Skeletal muscle satellite cell (primary cell): ENCODE measurements around the gene FOXL2NB.
"Not testable (repeated sequence)": the region's sequence is repeated elsewhere in the genome, so short reads cannot be mapped to it uniquely, and the experiment has no call there.

Source experiments
- H3K27me3 ChIP-seq: 2 replicates; pipeline ENCODE4 v1.7.0; 2013; ENCODE audit warnings: low read length; ENCODE audit not compliant: control insufficient read depth, insufficient read depth
- H3K36me3 ChIP-seq: 2 replicates; pipeline ENCODE4 v1.7.0; 2013; ENCODE audit warnings: mild to moderate bottlenecking, control low read depth, low read length; ENCODE audit not compliant: insufficient read depth
- H3K4me1 ChIP-seq: 2 replicates; pipeline ENCODE4 v1.7.0; 2013; ENCODE audit warnings: low read length; ENCODE audit not compliant: control insufficient read depth, insufficient read depth
- H3K4me2 ChIP-seq: 2 replicates; pipeline ENCODE4 v1.7.0; 2013; ENCODE audit warnings: mild to moderate bottlenecking, low read length
- H3K4me3 ChIP-seq: 2 replicates; pipeline ENCODE4 v1.7.0; 2013; ENCODE audit warnings: low read length
- H3K9ac ChIP-seq: 2 replicates; pipeline ENCODE4 v1.7.0; 2013; ENCODE audit warnings: mild to moderate bottlenecking, low read depth, low read length, moderate library complexity
- H3K9me3 ChIP-seq: replicated peaks from 2 replicates; pipeline ENCODE4 v1.7.0; 2013; ENCODE audit warnings: mild to moderate bottlenecking, control low read depth, low read length

Gene FOXL2NB

DNA sequence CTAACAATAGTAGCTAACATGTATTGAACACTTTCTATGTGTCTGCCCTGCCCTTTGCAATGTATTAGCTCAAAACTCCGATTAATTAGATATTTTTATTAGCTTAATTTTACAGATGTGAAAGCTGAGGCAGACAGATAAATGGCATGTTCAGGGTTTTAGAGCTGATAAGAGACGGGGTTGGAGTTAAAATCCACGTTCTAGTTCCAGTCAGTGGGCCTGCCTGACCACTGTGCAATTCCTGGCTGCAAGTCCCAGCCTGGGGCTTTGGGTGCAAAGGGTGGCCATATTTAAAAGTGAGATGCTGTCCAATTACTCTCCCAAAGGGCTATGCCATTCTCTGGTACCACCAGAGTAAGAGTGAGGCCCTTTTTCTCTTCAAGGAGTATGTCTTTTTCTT is 33.3 kb upstream of the FOXL2NB start:
- H3K36me3 ChIP-seq, result no peaks in the 10 kb centered on the region
- no peaks in the 10 kb centered on the region for H3K9me3 ChIP-seq
- H3K9ac ChIP-seq, result no peak overlapping the region
- H3K4me1 ChIP-seq, result peaks cover 8% of the 10 kb centered on the region
- no peak overlapping the region for H3K4me3 ChIP-seq
- no peaks in the 10 kb centered on the region for H3K27me3 ChIP-seq
- H3K4me2 ChIP-seq, result no peak overlapping the region

DNA sequence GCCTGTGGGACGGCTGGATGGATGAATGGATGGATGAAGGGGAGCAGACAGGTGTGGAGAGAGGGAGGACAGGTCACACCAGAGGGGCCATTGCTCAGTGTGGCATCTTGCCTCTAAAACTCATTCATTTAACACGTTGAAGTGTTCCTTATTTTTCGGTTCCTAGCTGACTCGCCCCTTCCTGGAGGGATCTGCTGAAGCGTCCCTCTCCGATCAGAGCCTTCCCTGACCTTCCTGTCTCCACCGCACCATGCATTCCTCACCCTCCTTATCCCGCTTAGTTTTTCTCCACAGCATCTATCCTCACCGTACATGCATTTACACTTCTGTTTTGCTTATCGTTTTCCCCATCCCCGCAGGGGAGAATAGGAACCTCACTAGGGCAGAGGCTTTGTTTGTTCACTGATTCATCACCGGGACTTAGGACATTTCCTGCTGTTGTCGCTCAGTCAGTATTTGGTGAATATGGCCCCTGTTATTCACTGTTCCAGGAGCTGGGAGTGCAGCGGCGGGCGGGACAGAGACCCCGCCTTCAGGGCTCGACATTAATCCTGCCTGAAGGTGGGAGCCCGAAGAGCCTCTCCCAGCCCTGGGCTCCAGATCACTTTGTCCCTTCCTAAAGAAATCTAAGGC is 32.0 kb upstream of the FOXL2NB start:
- Histone ChIP-seq H3K4me2 (peak overlapping the region; percentile 93), H3K4me3 (peak overlapping the region; percentile 94), H3K9me3 (no peaks in the 10 kb centered on the region), H3K27me3 (no peaks in the 10 kb centered on the region), H3K36me3 (no peaks in the 10 kb centered on the region), H3K4me1 (peaks cover 8% of the 10 kb centered on the region), H3K9ac (peak overlapping the region; percentile 92)

DNA sequence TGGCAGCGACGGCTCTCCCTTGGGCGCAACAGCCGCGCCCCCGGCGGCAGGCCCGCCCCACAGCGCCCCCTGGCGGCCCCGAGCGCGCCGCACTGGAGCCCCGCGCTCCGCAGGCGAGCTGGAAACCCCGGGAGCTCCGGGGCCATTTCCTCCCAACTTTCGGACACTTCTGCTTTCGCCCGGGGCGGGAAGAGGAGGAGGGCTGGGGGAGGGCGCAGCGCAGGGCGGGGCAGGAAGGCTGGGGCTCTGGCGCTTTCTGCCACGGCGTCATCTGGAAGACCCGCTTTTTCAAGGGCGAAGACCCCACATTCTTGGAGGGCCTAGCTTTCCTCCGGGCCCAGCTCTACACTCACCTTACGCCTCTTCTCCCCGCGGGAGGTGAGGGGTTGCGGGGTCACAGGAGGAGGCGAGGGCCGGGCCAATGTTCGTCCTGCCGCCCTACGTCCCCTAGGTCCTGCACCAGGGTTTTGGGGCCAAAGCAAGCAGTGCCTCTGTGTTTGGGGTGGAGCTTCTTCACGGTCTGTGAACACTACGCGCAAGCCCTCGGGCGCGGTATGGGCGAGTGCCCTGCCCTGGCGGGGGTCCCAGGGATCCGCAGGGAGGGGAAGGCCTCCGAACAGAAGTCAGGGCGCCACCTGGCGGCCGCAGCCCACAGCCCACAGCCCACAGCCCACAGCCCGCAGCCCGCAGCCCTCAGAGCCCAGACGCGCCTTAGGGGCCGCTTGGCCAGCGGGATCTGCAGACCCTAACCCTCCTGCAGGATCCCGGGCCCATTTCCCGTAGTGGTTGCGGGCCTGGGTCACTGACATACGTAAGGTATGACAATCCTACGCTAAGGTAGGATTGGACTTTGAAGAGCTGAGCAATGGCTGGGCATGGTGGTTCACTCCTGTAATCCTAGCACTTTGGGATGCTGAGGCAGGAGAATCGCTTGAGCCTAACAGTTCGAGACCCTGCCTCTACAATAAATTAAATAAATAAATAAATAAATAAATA is 31.2 kb upstream of the FOXL2NB start:
- peak overlapping the region; percentile 92 for H3K9ac ChIP-seq
- H3K36me3 ChIP-seq, result no peaks in the 10 kb centered on the region
- H3K9me3 ChIP-seq, result no peaks in the 10 kb centered on the region
- H3K4me1 ChIP-seq, result peaks cover 8% of the 10 kb centered on the region
- H3K4me2 ChIP-seq, result peak overlapping the region; percentile 93
- H3K4me3 ChIP-seq, result peak overlapping the region; percentile 94
- H3K27me3 ChIP-seq, result no peaks in the 10 kb centered on the region

DNA sequence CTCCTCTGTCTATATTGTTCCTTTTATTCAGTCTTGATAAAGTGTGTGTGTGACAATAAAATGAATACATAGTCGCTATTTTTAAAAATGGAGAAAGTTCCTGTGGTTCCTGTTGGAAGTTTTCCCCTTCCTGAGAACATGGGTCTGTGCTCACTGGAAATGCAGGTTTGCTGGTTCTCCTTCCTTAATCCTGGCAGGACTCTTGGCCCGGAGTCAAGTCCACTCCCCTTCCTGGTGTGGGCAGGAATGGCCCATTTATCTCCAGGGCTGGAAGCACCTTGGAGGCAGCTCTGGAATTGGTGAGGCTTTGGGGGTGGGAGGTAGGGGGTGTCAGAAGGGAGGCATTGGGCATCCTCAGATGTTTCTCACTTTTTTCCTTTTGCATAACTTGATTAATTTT is 30.2 kb upstream of the FOXL2NB start:
- Histone ChIP-seq H3K4me1 (peaks cover 14% of the 10 kb centered on the region), H3K9me3 (no peaks in the 10 kb centered on the region), H3K27me3 (no peaks in the 10 kb centered on the region), H3K4me3 (no peak overlapping the region), H3K4me2 (no peak overlapping the region), H3K36me3 (no peaks in the 10 kb centered on the region), H3K9ac (no peak overlapping the region)

DNA sequence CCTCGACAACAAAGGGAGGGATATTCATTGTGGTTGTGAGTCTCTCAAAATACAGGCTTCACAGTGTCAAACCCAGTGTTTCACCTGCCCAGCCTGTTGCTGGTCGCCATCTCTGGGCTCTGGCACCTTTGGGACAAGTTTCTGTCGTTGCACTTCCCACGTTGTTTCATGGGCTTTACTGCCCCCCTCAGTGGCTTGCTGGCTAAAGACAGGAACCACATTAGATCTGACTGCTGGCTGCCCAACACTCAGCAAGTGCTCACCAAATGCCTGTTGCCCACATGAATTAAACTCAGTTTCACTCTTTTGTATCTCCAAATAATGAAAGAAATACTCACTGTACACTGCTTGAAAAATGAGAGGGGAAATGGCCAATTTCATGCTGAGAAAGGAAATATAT is 27.7 kb upstream of the FOXL2NB start:
- Histone ChIP-seq H3K4me2 (no peak overlapping the region), H3K4me1 (peaks cover 24% of the 10 kb centered on the region), H3K9me3 (no peaks in the 10 kb centered on the region), H3K36me3 (no peaks in the 10 kb centered on the region), H3K4me3 (no peak overlapping the region), H3K9ac (no peak overlapping the region), H3K27me3 (no peaks in the 10 kb centered on the region)

DNA sequence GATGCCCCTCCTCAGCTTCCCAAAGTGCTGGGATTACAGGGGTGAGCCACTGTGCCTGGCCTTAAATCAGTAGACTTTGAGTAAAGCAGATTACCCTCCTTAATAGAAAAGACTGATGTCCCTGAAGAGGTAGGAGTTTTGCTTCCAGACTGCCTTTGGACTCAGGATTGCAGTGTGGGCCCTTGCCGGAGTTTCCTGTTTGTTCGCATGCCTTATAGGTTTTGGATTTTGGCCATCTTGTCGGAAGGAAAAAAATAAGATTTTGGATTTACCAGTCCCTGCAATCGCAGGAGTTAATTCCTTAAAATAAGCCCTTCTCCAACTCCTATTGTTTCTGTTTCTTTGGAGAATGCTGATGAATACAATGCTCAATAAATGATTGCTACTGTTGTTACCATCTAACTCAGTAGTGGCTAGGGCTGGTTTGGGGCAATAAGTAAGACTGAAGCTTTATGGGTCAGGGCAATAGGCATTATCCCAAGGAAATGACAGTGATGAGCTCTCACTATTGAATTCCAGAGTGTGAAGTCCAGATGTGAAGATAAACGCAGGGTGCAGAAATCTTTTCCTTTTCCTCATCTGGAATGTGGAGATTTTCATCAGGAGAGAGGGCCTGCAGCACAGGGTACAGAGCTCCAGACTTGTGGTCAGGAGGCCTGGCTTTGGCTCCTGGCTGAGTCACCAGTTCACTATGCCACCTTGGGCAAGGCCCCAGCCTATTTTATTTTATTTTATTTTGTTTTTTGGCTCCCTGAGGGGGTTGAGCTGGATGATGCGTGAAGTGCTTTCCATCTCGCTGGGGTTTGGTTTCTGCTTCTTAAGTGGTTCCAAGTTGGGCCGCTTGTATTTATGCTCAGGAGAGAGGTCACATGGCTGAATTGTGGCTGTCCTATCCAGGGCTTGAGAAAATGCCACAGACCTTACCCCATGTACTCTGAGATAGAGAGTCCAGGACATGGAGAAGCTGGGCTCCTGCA is 25.4 kb upstream of the FOXL2NB start:
- Histone ChIP-seq H3K4me2 (peak overlapping the region; percentile 64), H3K27me3 (peaks cover 1% of the 10 kb centered on the region), H3K9ac (peak overlapping the region; percentile 29), H3K4me3 (peak overlapping the region; percentile 19), H3K4me1 (peaks cover 16% of the 10 kb centered on the region), H3K36me3 (no peaks in the 10 kb centered on the region), H3K9me3 (no peaks in the 10 kb centered on the region)

DNA sequence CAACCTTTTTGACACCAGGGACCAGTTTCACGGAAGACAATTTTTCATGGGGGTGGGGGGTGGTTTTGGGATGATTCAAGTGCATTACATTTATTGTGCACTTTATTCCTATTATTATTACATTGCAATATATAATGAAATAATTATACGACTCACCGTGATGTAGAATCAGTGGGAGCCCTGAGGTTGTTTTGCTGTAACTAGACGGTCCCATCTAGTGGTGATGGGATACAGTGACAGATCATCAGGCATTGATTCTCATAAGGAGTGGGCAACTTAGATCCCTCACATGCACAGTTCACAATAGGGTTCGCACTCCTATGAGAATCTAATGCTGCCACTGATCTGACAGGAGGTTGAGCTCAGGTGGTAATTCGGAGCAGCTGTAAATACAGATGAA is 24.6 kb upstream of the FOXL2NB start:
- H3K4me2 ChIP-seq, result peak overlapping the region; percentile 64
- not testable (repeated sequence) for H3K36me3 ChIP-seq, H3K9me3 ChIP-seq, H3K27me3 ChIP-seq, H3K4me3 ChIP-seq
- peak overlapping the region; percentile 29 for H3K9ac ChIP-seq
- H3K4me1 ChIP-seq, result peaks cover 16% of the 10 kb centered on the region

DNA sequence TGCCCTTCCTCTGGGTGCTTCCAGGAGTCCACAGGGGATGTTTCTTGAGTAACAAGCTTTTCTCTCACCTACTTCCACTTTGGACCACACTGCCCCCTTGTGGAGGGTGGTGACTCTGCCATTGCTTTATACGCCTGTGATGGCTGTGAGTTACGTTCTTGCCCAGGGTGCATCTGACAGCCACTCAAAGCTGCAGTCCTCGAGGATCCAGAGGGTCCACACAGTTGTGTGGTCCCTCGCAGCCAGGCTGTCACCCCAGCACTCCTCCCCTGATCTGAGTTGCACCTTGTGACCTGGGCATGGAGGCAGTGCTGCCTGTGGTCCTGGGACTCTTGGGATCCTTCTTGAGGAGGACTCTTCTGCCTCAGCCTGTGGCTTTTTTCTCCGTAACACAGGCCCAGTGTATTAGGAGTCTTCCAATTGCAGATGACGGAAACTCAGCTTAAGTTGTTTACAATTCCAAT is 23.5 kb upstream of the FOXL2NB start:
- H3K4me3 ChIP-seq, result no peak overlapping the region

DNA sequence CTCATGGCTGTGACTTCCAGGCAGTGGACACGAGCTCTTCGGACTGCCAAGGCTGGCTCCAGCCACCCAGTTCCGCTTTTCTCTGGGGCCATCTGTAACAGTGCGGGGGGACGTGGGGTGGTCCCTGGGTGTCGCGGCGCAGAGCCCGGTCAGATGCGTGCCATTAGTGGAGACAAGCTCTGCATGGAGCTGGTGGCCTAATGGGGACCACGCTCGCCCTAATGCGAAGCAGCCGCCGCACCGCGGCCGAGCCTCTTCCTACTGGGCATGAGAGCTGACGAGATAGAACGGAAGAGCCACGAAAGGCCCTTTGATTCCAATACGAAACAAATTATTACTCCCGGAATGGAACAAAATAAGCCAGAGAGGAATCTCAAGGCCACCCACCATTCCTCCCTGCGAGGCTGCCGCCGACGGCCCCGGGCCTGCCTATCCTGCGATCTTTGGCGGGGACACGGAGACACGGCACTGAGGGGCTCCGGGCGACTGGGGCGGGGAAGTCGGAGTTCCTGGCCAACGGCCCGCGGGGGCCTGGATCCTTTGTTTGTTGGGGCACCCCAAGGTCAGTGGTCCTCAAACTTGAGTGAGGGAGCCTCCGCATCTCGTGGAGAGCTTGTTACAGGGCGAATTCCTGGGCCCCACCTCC is 18.2 kb upstream of the FOXL2NB start:
- peaks cover 20% of the 10 kb centered on the region for H3K27me3 ChIP-seq
- no peak overlapping the region for H3K4me2 ChIP-seq

More for the DNA sequence above, 23.5 kb upstream of the FOXL2NB start:
- H3K9me3 ChIP-seq, result no peaks in the 10 kb centered on the region
- no peaks in the 10 kb centered on the region for H3K36me3 ChIP-seq
- peaks cover 8% of the 10 kb centered on the region for H3K27me3 ChIP-seq
- no peak overlapping the region for H3K4me2 ChIP-seq
- H3K4me1 ChIP-seq, result peaks cover 16% of the 10 kb centered on the region
- H3K9ac ChIP-seq, result no peak overlapping the region

DNA sequence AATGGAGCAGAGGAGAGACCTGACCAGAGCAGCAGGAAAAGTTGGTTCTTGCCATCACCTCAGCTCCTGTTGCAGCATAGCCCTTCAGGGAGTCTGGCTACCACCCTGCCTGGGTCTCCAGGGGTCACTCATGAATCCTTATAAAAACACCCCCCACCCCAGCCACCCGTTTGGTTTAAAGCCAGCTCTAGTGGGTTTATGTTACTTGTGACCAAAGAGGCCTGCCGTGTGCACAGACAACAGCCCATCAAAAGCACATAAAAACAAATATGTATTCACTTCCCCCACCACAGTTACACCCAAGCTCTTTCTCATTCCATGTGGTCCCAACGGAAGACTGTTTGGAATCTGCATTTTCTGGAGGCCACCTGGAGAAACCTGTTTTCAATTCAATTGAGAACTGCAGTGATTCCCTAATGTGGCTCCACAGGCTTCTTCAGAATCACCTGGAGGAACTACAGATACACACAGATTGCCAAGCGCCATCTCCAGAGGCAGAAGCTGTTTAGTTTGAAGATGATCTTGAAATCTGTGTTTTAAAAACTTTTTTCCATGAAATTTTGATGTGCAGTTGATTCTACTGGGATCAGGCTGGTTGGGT is 13.8 kb upstream of the FOXL2NB start:
- H3K9ac ChIP-seq, result no peak overlapping the region
- H3K36me3 ChIP-seq, result no peaks in the 10 kb centered on the region
- peaks cover 14% of the 10 kb centered on the region for H3K4me1 ChIP-seq
- no peak overlapping the region for H3K4me3 ChIP-seq
- H3K27me3 ChIP-seq, result peaks cover 36% of the 10 kb centered on the region
- H3K9me3 ChIP-seq, result no peaks in the 10 kb centered on the region
- H3K4me2 ChIP-seq, result no peak overlapping the region

More for the DNA sequence above, 18.2 kb upstream of the FOXL2NB start:
- Histone ChIP-seq H3K4me3 (no peak overlapping the region), H3K4me1 (no peaks in the 10 kb centered on the region), H3K36me3 (no peaks in the 10 kb centered on the region), H3K9me3 (no peaks in the 10 kb centered on the region), H3K9ac (no peak overlapping the region)
